GM19468 (cell line): Measurements from ENCODE around the gene POLR3H.

Experiments
- ATAC-seq: cut with Tn5 transposase; IDR thresholded peaks from one replicate; pipeline ENCODE4 v1.9.1; 2021; ENCODE audit warnings: mild to moderate bottlenecking, moderate library complexity, moderate number of reproducible peaks; ENCODE audit not compliant: unreplicated experiment; ENCODE audit errors: extremely low read depth

The POLR3H gene

DNA sequence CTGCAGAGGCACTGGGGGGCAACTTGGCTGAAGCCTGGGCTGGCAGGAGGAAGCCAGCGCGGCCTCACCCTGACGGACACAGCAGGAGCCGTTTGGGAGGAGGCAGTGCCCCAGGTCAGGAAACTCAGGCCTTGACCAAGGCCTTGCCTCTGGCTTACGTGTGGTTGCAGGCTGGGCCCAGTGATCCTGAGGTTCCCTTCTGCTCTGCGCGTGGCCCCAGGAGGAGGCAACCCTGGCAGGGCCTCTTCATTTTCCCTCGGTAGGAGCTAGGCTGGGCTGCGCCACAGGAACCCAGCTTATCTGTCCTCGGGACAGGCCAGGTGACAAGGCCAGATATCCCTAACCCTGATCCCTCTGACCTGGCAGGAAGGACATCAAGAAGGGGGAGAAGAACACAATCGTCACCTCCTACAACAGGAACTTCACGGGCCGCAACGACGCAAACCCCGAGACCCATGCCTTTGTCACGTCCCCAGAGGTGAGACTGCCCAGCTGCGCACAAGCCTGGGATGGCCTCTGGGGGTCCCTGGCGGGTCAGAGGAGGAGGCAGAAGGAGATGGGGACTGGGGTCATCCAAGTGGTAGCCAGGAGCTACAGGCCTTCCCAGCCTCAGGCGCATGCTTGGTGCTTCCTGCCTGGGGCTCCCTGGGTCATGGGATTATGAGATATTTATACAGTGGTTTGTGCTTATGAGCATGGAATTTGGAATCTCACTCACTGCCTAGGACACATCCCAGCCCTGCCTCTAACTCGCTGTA lies 20.6 kb downstream of the POLR3H start:
- ATAC-seq: no peak

DNA sequence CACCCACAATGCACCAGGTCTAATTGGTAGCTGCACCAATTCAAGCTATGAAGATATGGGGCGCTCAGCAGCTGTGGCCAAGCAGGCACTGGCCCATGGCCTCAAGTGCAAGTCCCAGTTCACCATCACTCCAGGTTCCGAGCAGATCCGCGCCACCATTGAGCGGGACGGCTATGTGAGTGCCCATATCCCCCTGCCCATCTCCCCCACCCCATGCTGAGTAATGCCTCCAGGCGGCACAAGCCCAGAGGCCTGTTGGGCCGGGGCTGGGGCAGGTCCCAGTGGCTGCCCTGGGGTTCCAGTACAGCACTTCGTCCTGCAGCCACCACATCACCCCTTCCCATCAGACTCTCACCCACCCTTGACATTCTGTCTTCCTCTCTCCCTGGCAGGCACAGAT lies 21.5 kb downstream of the POLR3H start:
- no peak for ATAC-seq

DNA sequence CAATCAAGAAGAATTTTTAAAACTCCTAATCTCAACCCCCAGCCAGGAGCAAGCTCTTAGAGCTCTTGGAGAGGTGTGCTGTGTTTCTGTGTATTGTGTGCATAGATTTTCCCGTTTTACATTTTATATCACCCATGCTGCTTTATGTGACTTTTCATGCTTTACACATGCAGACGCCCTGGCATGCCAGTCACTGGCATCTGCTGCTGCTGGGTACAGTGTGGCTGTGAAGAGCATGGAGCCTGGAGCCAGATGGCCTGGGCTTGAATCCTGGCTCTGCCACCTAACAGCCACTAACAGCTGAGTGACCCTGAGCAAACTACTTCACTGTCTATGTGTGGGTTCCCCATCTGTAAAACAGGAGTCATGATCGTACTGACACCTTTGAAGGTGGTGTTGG lies 23.1 kb downstream of the POLR3H start:
- no peak for ATAC-seq

DNA sequence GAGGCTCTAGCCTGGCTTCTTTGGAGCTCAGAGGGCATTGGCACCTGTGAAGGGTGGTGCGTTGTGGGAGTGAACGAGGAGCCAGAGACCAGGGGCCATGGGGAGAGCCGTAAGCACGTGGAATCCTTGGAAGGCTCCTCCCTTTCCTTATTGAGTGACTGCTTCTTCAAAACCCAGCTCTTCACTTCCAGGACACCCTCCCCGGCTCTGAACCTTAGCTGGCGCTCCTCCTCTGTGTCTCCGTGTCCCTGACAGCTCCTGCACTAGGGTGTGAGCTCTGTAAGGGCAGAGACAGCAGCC lies 26.3 kb downstream of the POLR3H start:
- no peak for ATAC-seq

DNA sequence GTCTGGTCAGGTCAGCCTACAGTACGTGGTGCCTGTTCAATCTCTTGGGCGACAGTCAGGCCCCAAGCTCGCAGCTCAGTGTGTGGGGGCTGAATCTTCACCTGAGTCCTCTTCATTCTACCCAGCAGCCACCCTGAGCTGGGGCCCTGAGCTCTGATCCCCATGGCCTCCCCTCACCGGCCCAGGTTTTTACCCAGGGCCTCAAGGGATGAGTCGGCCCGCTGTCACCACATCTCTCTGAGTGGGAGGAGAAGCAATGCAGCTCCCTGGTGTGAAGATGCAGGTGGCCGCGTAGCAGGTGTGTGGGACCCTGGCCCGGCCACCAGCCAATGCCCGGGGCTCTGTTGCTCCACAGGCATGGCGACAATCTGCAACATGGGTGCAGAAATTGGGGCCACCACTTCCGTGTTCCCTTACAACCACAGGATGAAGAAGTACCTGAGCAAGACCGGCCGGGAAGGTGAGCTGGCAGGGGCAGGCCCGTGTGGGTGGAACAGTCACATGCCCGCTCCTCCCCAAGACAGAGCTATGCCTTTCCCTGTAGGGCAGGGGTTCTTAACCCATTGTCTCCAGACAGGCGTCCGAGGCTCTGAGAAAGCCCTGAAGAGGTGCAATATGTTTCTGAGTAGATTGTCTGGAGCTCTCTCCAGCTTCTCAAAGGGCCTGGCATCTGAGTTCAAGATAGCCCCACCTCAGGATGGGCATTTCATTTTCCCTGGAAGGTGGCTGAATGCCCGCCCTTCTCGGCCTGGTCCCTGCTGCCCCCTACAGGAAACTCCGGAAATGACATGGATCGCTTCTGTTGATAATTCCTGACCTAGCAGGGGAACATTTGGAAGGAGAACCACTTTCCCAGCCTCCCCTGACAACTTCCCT lies 26.9 kb downstream of the POLR3H start:
- no peak for ATAC-seq

DNA sequence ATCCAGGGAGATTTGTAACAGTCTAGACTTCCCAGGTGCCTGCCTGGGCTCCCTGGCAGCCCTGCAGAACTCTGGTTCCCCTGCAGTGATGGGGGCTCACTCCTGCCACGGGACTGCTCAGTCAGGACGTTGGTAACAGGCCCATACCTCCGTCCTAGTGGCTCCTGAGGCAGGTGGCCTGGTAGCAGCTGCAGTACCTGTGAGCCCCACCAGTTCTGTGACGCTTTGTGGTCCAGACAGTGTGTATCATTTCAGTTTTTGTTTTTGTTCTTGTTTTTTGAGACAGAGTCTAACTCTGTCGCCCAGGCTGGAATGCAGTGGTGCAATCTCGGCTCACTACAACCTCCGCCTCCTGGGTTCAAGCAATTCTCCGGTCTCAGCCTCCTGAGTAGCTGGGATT lies 27.8 kb downstream of the POLR3H start:
- no peak for ATAC-seq

DNA sequence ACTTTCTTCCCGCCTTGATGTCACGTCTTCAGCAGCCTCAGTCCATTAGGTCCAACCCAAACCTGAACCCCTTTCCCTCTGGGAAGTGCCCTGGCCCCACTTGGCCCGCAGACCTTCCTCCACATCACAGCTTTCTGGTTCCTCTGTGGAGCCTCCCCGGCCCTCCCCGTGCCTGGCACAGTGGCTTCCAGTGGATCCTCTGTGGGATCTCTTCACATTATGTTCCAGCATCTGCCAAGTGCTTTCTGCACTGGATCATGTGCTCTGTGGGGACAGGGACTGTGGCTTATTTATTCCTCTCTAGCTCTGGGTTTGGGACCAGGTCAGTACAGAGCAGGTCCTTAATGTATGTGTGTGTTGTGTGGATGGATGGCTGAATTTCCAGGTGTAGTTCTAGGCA lies 30.9 kb downstream of the POLR3H start:
- no peak for ATAC-seq

DNA sequence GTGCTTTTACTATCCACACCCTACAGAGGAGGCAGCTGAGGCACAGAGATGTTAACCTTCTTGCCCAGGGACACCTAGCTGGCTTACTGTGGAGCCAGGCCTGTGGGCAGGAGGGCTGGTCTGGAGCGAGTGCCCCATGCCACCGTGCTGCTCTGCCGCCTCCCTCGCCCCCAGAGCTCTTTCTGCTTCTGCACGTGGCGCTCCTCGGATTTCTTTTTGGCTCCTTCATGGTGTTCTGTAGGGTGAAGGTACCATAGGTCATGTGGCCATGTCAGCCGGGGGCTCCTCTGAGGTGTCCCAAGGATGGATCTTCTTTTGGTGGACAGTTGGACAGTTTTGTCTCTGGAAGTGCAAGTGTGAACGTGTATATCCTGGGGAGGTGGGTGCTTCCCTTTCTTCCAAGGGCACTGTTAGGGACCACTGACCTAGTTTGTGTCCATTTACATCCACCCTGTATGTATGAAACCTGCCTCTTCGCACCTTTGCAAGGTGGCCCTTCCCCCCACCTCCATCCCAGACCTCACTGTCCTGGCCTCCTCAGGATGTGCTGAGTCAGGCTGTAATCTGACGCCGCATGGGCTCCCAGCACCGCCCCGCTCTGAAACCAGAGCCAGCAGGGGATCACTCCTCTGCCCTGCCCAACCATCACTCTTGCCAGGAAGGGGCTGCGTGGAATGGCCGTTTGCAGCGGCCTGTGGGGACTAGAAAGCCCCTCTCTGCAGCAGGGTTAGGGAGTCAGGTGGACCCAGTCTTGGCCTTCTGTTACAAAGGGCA lies 31.7 kb downstream of the POLR3H start:
- ATAC-seq: no peak

DNA sequence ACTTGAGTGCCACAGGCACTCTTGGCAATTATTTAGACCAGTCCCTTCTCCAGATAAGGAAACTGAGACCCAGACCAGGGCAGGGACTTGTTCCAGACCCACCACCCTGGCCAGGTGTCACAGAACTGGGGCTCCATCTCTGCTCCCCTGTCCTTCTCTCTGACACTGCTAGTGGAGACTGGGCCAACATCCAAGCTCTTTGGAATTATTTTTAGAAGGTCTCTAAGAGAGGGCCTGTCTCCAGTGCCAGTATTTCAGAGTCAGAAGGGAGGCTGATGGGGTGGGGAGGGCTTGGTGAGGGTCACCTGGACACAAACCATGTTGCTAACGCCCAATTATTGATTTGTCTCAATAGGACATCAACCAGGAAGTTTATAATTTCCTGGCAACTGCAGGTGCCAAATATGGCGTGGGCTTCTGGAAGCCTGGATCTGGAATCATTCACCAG lies 32.7 kb downstream of the POLR3H start:
- ATAC-seq: no peak

DNA sequence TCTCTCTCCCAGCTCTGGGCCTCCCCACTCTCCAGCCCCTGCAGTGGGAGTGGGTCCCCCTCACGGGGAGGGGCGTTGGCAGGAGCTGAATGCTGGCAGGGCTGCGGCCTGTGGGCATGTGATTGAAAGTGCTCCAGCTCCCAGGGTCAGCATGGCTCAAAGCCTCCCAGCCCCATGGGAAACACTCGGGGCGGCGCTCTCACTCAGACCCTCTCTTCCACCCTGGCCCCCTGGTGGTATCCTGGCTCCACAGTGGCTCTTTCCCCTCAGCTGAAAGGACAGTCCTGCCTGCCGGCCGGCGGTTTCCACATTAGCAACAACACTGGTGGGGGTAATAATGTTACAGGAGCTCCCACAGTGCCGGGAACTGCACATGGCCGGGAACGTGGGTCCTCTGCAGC lies 35.5 kb downstream of the POLR3H start:
- no peak for ATAC-seq

DNA sequence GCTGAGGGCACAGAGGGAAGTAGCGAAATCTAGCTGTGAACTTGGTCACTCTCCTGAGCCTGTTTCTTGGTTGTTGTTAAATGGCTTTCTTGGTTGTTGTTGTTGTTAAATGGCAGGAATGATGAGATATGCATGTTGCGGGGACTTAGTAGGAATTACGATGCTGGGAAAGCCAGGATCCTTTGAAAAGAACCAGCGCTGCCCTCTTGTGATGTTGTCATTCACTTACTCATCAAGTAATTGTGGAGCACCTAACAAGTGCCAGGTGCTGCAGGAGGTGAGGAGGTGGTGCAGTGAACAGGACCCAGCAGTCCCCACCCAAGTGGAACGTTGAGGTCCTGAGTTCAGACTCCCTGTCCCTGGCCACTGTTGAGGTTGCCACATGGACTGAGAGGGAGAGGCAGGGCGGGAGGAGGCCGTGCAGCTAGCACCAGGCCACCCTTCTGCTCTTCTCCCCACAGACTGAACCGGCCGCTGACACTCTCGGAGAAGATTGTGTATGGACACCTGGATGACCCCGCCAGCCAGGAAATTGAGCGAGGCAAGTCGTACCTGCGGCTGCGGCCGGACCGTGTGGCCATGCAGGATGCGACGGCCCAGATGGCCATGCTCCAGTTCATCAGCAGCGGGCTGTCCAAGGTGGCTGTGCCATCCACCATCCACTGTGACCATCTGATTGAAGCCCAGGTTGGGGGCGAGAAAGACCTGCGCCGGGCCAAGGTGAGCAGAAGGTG lies 36.8 kb downstream of the POLR3H start:
- ATAC-seq: no peak

DNA sequence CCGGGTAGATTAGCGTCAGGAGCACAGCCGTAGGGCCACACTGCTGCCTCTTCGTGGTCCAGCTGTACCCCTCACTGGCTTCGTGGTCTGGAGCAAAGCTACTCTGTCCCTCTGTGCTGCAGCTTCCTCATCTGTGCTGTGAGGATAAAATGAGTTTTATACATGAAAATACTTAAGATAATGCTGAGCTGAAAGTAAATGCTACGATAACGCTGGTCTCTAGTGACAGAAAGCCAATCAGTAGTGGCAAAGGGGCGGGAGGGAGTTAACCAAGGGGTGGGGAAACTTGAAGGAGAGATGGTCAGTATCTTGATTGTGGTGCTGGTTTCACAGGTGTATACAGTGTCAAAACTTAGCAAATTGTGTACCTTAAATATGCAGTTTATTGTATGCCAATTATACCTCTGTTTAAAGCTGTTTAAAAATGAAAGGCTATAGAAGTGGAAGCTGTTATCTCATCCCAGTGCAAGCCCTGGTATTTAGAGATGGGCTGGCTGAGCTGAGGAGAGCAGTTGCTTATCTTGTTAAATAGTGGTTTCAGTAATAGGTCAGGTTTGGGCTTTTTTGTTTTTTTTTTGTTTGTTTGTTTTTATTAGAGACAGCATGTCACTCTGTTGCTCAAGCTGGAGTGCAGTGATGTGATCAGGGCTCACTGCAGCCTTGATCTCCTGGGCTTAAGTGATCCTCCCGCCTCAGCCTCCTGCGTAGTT lies 38.6 kb downstream of the POLR3H start:
- no peak for ATAC-seq

DNA sequence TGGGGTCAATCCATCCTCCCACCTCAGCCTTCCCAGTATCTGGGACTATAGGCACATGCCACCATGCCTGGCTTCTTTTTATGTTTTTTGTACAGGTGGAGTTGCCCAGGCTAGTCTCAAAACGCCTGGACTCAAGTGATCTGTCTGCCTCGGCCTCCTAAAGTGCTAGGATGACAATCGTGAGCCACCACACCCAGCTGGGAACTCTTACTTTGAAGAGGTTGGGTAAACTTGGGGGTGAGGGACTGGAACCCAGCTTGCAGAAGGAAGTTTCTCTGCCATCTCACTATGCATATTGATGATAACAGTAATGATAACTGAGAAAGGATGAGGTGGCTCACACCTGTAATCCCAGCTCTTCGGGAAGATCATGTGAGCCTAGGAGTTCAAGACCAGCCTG lies 39.5 kb downstream of the POLR3H start:
- no peak for ATAC-seq

DNA sequence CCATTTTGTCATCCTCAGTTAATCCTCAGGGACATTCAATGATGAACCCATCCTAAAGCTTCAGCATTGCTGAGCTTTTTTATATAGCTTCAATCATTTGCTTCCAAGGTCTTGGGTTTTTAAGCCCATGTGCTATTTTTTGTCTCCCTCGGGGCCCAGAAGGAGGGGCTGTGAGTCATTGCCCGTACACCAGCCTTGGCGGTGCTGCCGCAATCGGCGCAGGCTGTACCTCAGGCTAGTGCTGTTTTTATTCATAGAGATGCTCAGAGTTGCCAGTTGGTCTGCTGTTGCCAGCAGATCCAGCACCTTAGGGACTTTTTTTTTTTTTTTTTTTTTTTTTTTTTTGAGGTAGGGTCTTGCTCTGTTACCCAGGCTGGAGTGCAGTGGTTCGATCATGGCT lies 39.9 kb downstream of the POLR3H start:
- no peak for ATAC-seq

DNA sequence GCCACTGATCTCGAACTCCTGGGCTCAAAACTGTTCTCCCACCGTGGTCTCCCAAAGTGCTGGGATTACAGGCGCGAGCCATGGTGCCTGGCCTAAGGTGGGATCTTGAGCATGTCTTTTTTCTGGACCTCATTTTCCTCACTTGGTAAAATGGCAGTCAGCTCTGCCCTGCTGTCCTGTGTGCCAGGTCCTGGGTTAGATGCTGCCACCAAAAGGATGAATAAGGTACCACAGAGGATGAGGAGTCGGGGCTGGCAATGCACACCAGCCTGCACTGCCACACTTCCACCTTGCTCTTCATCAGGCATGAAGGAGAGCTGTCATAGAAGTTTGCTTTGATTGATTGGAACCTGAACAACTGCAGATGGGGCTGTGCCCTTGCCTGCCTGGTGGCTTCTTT lies 43.1 kb downstream of the POLR3H start:
- ATAC-seq: no peak

DNA sequence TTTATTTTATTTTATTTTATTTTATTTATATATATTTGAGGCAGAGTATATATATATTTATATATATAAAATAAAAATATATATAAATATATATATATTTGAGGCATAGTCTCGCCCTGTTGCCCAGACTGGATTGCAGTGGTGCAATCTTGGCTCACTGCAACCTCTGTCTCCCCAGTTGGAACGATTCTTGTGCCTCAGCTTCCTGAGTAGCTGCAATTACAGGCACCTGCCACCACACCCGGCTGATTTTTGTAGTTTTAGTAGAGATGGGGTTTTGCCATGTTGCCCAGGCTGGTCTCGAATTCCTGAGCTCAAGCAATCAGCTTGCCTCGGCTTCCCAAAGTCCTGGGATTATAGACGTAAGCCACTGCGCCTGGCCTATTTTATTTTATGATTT lies 44.0 kb downstream of the POLR3H start:
- no peak for ATAC-seq

DNA sequence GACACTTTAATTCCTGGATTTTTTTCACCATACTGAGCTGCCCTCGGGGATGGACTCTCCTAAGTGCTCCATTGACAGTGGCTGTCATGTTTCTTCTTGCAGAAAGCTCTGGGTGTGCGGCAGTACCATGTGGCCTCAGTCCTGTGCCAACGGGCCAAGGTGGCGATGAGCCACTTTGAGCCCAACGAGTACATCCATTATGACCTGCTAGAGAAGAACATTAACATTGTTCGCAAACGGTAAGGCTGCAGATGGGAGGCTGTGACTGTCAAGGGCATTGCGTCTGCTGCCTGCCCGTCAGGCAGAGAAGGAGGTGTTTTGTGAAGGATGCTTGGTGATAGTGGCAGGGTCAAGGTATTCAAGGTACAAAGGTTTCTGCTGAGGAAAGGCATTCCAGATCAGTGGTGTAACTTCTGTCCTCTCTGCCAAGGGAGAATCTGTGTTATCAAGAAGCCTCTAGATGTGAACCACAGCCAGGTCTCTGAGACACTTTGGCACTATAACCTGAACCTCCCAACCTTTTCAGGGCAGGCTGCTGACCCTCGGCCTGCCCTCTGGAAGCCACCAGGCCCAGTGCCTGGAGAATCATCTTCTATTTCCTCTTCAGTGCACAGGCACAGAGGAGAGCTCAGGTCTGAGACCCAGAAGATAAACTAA lies 44.5 kb downstream of the POLR3H start:
- ATAC-seq: no peak

DNA sequence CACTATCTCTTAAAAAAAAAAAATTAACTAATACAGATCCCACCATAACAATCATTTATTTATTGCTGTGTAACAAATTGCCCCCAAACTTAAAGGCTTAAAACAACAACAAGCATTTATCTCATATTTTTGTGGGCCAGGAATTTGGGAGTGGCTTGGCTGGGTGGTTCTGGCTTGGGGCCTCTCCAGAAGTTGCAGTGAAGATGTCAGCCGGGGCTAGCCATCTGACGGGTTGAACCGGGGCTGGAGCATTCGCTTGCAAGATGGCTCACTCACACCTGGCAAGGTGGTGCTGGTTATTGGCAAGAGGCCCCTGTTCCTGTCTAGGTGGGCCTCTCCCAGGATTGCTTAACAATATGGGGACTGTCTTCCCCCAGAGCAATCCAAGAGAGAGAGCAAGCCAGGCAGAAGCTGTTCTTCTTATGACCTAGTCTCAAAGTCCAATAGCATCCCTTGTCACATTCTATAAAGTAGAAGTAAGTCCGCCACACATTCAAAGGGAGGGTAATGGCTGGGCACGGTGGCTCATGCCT lies 45.9 kb downstream of the POLR3H start:
- no peak for ATAC-seq
